ENCODE results near the gene PPM1B.

The PPM1B gene

DNA sequence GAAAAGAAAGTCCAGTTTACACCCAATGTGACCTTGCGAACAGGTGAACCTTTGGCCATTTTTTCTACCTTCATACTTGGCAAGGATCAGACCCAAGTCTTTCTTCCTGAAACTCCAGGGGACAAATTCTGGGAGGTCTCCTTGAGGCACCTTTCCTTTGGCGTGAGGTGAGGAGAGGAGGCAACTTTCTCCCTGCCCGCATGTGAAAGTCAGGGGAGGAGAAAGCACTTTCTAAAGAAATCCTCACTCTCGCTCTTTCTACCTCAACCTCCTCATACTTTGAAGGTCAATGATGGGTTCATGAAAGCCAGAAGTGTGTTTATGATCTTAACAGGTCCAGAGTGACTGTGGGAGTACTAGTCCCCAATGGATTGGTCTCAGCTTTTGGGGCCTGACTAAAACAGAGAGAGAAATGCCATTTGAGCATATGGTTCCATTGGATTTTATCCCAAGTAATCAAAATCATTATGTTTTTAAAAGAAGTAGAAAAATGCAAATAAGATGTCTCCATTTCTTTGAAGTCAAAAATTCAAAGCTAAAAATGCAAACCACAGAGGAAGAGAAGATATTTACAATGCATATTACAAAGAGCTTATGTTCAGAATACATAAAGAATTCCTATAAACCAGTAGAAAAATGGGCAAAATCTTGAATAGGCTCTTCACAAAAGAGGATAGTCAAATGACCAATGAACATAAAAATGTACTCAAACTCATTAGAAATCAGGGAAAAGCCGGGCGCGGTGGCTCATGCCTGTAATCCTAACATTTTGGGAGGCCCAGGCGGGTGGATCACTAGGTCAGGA is 15.6 kb upstream of the PPM1B start:
- no peak overlapping the region for H3K4me3 ChIP-seq

GRCh38 chr2:44155666-44156446 is 12.8 kb upstream of the PPM1B start:
- Histone ChIP-seq H3K4me3 (no peak overlapping the region), H3K27ac (no peak overlapping the region)

More for the DNA sequence above, 15.6 kb upstream of the PPM1B start:
- H3K27ac ChIP-seq: no peak overlapping the region

- H3K4me3 ChIP-seq: no peak overlapping the region
- no peak overlapping the region for H3K27ac ChIP-seq
These were observed 4.9 kb upstream of the PPM1B start for GRCh38 chr2:44163777-44164176.

DNA sequence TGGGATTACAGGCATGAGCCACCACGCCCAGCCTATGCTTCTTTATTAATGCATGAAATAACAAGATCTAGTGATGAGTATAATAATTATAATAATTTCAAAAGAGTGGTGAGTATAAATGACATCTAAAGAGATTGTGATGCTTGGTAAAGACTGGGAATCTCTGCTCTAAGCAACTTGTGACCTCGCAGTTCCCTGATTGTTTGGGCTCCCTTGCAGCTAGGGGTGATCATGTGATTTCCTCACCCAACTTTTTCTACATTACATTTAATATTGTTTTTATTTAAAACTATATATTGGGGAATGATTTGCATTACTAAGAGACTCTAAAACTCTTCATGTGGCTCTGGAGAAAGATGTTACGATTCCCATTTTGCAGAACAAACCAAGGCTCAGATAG is 4.1 kb upstream of the PPM1B start:
- Histone ChIP-seq H3K4me3 (no peak overlapping the region), H3K27ac (no peak overlapping the region)

DNA sequence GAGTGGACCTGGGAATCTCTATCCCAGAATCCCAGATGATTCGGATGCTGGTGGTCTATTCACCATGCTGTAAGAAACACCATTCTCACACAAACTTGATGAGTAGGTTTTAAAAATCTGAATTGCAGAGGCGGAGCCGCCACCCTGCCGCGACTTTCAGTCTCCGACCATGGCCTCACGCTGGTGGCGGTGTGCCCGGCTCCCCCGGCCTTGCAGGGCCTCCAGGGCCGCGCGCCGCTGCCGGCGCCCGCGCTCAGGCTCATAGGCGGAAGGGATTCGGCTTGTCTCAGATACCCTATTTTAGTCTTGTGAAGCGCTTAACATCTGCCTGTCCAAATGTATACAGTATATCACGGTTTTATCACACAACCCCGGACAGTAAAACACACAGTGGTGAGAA is 2.6 kb upstream of the PPM1B start:
- Histone ChIP-seq H3K27ac (no peak overlapping the region), H3K4me3 (no peak overlapping the region)

- H3K4me3 ChIP-seq: peak overlapping the region; percentile 34 to 56 (median 43)
- peak overlapping the region in 20 of 21 experiments; percentile 79 to 98 (median 92) for H3K27ac ChIP-seq
These were observed 1.3 kb upstream of the PPM1B start for GRCh38 chr2:44167311-44167907.

- Histone ChIP-seq H3K27ac (peak overlapping the region in 20 of 21 experiments; percentile 79 to 98 (median 92)), H3K4me3 (peak overlapping the region; percentile 34 to 56 (median 43))
These were observed 581 bp upstream of the PPM1B start for GRCh38 chr2:44167908-44168680.

DNA sequence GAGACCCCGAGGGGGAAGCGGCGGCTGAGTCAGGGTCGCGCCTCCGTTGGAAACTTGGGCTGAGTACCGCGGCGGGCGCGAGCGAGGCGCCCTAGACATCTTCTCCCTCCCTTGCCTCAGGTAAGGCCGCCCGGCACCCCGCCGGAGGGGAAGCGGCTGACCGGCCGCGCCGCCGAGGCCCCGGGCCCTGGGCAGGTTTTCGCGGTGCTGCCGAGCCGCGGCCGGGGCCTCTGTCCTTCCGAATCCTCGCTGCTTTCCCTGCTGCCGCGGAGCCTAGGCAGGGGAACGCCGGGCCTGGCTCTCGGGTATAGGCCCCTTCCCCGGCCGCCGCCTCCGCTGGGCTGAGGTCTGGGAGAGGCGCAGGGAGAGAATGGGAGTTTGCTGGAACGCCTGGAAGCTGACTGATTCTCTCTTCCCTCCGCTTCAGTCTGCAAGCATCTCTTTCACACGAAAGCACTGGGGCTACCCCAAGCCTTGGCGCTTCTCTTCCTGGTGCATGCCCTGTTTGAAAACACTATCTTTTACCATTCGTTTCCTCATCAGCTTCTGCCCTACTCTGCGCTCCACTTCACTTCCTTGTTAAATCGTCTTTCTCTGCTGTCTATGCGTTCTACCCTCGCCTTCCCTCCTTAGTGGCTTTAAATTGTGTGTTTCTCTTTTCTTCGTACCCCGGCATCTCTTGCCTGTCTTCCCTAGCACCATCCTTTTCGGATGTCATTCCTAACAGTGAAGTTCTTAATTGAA is 652 bp downstream of the PPM1B start:
- Histone ChIP-seq H3K4me3 (peak overlapping the region; percentile 69 to 97 (median 84)), H3K27ac (peak overlapping the region; percentile 82 to 96 (median 91))

DNA sequence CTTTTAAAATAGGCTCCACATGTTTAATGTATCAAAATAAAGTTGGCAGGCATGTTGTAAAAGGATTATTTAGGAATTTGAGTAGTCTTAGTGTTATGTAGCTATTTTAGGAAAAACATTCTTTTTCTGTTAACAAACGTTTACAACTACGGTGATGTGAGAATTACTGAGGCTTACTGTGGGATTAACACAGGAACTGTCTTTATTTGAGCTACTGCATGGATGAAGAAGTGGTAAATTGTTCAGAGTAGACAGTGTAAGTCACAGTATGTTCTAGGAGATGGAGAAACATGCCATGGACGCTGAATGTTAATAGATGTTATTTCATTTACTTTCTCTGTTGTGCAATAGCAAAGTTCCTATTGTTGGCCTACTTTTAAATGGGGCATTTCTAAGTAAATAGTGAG is 1.6 kb downstream of the PPM1B start:
- peak overlapping the region in 15 of 21 experiments; percentile 32 to 96 (median 92) for H3K27ac ChIP-seq
- H3K4me3 ChIP-seq: peak overlapping the region; percentile 69 to 97 (median 84)

GRCh38 chr2:44171018-44171417 is 2.3 kb downstream of the PPM1B start:
- Histone ChIP-seq H3K27ac (peak overlapping the region in 5 of 21 experiments; percentile 4 to 32 (median 18)), H3K4me3 (peak overlapping the region in 3 of 7 experiments; percentile 1 to 97 (median 96))

GRCh38 chr2:44171442-44171841 is 2.8 kb downstream of the PPM1B start:
- peak overlapping the region in 1 of 7 experiments; percentile 1 for H3K4me3 ChIP-seq
- H3K27ac ChIP-seq: peak overlapping the region in 3 of 21 experiments; percentile 4 to 27 (median 18)

- no peak overlapping the region for H3K27ac ChIP-seq
These were observed 3.9 kb downstream of the PPM1B start for GRCh38 chr2:44172576-44172975.

GRCh38 chr2:44178950-44179349 is 10.3 kb downstream of the PPM1B start:
- H3K4me3 ChIP-seq: no peak overlapping the region
- H3K27ac ChIP-seq: no peak overlapping the region

More at GRCh38 chr2:44172576-44172975, 3.9 kb downstream of the PPM1B start:
- no peak overlapping the region for H3K4me3 ChIP-seq

GRCh38 chr2:44181648-44182047 is 13.0 kb downstream of the PPM1B start:
- Histone ChIP-seq H3K27ac (no peak overlapping the region), H3K4me3 (no peak overlapping the region)

DNA sequence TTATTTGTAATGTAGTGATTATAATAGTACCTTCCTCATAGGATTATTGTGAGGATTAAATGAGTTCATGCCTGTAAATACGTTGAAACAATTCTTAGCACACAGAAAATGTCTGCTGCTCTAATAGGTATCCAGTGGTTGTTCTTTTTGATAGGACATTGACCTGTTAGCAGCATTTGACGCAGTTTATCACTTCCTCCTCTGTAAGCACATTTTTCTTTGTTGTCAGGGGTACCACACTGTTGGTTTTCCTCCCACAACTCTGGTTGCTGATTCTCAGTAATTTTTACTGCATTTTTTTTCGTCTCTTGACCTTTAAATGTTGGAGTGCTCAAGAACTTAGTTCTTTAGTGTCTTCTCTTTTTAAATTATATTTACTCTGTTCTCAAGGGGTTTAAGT is 15.4 kb downstream of the PPM1B start:
- no peak overlapping the region for H3K4me3 ChIP-seq
- no peak overlapping the region for H3K27ac ChIP-seq

GRCh38 chr2:44186810-44187209 is 18.1 kb downstream of the PPM1B start:
- Histone ChIP-seq H3K27ac (no peak overlapping the region), H3K4me3 (no peak overlapping the region)

- no peak overlapping the region for H3K4me3 ChIP-seq
- H3K27ac ChIP-seq: no peak overlapping the region
These were observed 18.6 kb downstream of the PPM1B start for GRCh38 chr2:44187251-44187650.

DNA sequence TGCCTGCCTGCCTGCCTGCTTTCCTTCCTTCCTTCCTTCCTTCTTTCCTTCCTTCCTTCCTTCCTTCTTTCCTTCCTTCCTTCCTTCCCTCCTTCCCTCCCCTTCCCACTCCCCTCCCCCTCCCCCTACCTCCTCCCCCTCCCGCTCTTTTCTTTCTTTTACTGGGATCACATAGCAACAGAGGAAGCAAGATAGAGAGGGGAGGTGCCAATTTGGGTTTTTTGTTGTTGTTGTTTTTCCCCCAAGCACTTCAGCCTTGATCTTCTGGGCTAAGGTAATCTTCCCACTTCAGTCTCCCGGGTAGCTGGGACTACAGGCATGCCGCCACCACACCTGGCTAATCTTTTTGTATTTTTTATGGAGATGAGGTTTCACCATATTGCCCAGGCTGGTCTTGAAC is 20.0 kb downstream of the PPM1B start:
- Histone ChIP-seq H3K4me3 (no peak overlapping the region), H3K27ac (no peak overlapping the region)

DNA sequence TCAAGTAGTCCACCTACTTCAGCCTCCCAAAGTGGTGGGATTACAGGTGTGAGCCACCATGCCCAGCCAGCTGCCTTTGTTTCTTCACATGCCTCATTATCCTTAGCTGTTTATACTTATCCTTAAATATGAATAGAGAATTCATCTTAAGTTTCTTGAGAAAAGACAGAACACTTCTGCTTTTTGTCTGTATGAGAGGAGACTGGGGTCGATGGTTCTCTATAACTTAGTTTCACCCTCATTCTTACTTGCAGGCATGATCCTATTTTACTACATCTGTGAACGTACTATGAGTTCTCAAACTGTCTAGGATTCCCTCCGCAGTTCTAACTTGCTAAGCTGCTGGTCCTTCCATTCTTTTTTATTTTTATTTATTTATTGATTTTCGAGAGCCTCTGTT is 20.4 kb downstream of the PPM1B start:
- Histone ChIP-seq H3K27ac (no peak overlapping the region), H3K4me3 (no peak overlapping the region)

All from skin epidermis (tissue), 12 donors.